Right lobe of liver (tissue), 4 donors: ENCODE results near the gene RAP1GAP.
"Not testable (repeated sequence)": the region's sequence is repeated elsewhere in the genome, so short reads cannot be mapped to it uniquely, and the experiment has no call there.

Experiments used
- POLR2A ChIP-seq: fragments of 450-650 bp; IDR thresholded peaks from one replicate; pipeline ENCODE4 v1.6.1; 2017; ENCODE audit warnings: antibody characterized with exemption, mild to moderate bottlenecking
- TF ChIP-seq, protein P1 (sequence below), 4 donors: fragments of 200-600 bp in 3 of 4; fragments of 450-650 bp in 1 of 4; IDR thresholded peaks; one replicate each; pipeline versions ENCODE4 v1.5.1 to v1.8.0; 2016 to 2022; ENCODE audit warnings: antibody characterized with exemption in 4 of 4, mild to moderate bottlenecking in 2 of 4
- donor health status: DM: no; HTN: no; CAD: no.
- donor health status: DM: no; HTN: no; CAD: no.
- donor health status: DM: no; HTN: yes; CAD: no.

DNA sequence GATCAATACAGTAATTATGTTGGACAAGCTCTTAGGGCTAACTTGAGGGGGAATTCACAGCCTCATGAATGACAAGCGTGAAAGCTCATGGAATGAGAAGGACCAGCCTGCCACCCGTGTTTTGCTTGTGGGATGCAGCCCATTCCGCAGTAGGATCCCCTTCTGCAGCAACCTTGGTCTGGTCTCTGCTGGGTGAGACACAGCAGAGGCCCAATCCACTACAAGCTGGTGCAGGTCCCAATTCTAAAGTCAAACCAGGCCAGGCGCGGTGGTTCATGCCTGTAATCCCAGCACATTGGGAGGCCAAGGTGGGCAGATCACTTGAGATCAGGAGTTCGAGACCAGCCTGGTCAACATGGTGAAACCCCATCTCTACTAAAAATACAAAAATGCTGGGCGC is 4.7 kb upstream of the RAP1GAP start:
- TF ChIP-seq POLR2A = not testable (repeated sequence)
- TF ChIP-seq, protein P1, sequence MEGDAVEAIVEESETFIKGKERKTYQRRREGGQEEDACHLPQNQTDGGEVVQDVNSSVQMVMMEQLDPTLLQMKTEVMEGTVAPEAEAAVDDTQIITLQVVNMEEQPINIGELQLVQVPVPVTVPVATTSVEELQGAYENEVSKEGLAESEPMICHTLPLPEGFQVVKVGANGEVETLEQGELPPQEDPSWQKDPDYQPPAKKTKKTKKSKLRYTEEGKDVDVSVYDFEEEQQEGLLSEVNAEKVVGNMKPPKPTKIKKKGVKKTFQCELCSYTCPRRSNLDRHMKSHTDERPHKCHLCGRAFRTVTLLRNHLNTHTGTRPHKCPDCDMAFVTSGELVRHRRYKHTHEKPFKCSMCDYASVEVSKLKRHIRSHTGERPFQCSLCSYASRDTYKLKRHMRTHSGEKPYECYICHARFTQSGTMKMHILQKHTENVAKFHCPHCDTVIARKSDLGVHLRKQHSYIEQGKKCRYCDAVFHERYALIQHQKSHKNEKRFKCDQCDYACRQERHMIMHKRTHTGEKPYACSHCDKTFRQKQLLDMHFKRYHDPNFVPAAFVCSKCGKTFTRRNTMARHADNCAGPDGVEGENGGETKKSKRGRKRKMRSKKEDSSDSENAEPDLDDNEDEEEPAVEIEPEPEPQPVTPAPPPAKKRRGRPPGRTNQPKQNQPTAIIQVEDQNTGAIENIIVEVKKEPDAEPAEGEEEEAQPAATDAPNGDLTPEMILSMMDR (IDR thresholded peaks at IDR 0.05) = not testable (repeated sequence)
